ENCODE results near the gene TTC4. TPM values are rescaled to one million over a fixed set of nuclear protein-coding genes. Genes with fewer than 3 reads are reported as not detected.
A peak's percentile ranks its signal among the peaks of the same experiment; 100 is the strongest.
"Not testable (repeated sequence)": the region's sequence is repeated elsewhere in the genome, so short reads cannot be mapped to it uniquely, and the experiment has no call there.

Gene TTC4
- total RNA-seq, 1 donor from 2014 or later = 10.1 TPM

- no peak for DNase-seq (ENCODE audit: low read depth in 2 of 2)
Observed at GRCh38 chr1:54748094-54748835, 32.6 kb downstream of the TTC4 start.

DNA sequence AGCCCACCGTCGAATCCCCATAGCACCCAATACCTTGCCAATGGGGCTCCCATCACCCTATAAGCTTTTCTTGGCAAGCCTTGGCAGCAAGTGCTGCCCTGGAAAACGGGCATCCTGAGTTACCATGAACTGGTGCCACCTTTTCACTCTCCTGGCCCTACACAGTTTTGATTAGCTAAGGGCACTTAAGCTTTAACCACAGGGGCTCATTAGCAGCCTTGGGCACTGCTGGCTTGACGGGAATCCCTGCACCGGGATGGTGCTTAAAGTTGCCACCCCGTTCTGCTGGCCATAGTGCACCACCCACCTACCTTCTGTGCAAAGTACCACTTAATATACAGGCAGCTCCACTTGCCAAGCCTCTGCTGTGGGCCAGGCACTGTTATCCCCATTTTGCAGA, 34.9 kb downstream of the TTC4 start:
- no peak for DNase-seq (ENCODE audit: low read depth in 2 of 2)

- no peak for DNase-seq (ENCODE audit: low read depth in 2 of 2)
Observed at GRCh38 chr1:54751426-54751825, 35.8 kb downstream of the TTC4 start.

GRCh38 chr1:54754045-54754444, 38.4 kb downstream of the TTC4 start:
- no peak for DNase-seq (ENCODE audit: low read depth in 2 of 2)

GRCh38 chr1:54754486-54755285, 39.0 kb downstream of the TTC4 start:
- no peak for DNase-seq (ENCODE audit: low read depth in 2 of 2)

- DNase-seq (ENCODE audit: low read depth in 2 of 2) = no peak
Observed at GRCh38 chr1:54757833-54758232, 42.2 kb downstream of the TTC4 start.

DNA sequence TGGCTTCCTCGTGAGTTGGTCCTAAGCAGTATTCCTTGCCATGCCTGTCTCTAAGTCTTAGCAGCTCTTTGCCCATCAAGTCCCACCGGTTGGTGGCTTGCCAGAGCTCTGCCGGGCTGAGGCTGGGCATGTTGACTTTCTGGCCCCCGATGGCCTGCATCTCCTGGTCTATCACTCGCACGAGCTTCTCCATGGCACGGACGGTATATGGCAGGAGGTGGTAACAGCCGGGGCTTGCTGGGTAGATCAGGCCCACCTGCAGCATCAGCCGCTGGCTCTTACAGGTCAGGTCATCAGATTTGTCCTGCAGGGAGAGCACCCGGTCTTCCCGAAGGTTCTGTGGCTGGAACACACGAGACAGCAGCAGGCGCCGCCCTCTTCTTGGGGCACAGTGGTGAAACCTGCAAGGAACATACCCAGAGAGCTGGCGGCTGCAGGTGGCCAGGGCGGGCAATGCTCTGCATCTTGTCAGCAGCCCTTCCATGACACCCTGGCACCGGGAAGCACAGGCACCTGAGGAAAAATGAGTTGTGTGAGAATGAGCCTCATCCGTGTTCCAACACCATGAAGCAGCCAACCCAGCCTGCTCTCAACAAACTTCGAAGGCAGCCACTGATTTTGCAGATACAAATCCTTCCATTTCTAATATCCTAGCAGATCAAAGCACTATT, 43.2 kb downstream of the TTC4 start:
- DNase-seq (ENCODE audit: low read depth in 2 of 2) = no peak

DNA sequence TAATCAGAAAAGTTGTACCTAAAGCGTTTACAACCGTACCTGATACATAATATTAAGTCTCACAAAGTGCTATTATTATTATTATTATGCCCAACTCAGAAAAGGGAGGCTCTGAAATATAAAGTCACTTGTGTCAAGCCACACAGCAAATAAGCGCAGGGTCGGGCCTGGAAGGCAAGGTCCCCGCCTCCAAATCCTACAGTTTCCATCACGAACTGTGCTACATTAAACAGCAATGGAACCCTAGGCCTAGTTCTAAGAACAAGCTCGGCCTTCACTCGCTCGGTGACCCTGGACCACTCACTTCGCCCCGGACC, 48.1 kb downstream of the TTC4 start:
- peak in 1 of 2 donors; percentile 12 for DNase-seq (ENCODE audit: low read depth in 2 of 2)

DNA sequence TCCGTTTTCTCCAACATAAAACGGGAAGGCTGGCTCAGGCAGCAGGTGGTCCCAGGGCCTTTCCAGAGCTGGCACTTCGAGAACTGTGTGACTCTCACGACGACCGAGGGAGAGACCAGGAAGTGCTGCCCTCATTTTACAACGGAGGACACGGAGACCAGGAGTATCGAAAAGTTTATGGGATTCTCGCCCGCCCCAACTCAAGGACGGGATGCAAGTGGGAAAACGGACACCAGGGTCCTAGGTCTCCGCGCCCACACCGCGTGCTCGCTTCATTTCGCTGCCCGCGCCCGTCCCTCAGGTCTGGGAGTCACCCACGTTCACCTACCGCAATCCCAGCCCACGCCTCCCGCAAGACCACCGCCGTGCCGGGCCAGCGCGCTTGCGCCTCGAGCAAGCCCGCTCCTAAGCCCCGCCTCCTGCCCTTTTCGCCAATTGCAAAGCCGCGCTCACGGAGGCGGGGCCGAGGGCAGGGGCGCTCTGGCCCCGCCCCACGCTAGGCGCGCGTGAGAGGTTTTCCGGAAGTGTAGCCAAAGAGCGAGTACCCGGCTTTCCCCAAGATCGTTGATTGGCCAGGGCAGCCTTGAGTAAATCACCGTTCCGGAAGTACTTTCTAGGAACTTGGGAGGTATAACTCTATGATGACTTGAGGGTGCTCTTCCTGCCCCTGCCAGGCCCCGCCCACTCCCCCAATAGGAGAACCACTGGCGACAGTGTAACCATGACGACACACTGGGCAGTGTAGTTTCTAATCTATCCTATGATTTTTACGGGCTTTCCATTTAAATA, 48.7 kb downstream of the TTC4 start, which contains the start of gene PARS2:
TSS of gene PARS2 (minus strand) at position 391 of the 789 bp plus-strand sequence. CDS start 5,362 bp downstream, outside the sequence.
- peak; percentile 100 for DNase-seq (ENCODE audit: low read depth in 2 of 2)

- DNase-seq (ENCODE audit: low read depth in 2 of 2) = no peak
Observed at GRCh38 chr1:54764922-54765561, 49.4 kb downstream of the TTC4 start.

- no peak for DNase-seq (ENCODE audit: low read depth in 2 of 2)
Observed at GRCh38 chr1:54766726-54767125, 51.1 kb downstream of the TTC4 start.

DNA sequence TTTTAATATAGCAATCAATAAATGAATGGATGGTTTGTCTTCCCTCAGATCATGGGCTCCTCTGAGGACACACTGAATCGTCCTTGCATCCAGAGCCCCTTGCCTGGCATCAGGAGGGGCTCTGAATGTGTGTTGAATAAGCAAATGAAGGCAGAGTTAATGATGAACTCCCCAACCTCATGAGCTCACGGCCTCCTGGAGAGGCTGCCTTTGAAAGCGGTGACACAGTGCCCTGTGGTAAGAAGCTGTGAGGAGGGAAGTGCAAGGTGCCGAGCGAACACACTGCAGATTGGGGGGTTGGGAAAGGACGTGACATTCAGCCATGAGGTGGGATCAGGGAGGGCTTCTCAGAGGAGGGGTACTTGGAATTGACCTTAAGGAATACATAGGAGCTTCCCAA, 51.9 kb downstream of the TTC4 start:
- DNase-seq (ENCODE audit: low read depth in 2 of 2) = no peak

GRCh38 chr1:54768093-54768492, 52.4 kb downstream of the TTC4 start:
- no peak for DNase-seq (ENCODE audit: low read depth in 2 of 2)

- DNase-seq (ENCODE audit: low read depth in 2 of 2) = no peak
Observed at GRCh38 chr1:54772951-54773350, 57.3 kb downstream of the TTC4 start.

DNA sequence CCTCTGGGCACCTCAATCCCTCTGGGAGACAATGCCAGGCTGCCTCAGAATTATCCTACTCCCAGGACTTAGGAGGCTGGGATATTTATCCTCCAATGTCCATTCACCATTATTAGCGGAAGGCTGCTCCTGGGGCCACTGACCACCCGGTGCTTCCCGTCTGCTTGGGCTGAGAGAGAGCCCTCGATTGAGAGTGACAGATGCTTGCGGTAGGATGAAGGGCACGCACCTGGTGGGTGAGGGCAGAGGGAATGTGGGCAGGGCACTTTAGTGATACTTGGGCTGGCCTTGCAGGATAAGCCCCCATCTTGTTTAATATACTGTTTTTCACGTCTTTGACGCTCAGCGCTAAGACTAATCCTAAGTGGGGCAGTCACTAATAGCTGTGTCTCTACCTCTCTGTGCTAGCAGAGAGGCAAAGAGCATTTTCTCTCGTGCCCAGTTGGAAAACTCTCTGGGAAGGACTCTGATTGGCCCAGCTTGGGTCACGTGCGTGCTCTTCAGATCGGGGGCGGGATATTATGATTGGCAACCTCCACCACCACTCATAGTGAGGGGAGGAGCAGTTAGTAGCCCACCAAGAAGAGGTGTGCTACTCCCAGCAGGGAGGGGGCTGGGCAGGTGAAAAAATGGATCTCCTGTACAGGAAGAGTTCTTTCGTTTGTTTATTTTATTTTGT, 59.3 kb downstream of the TTC4 start:
- DNase-seq (ENCODE audit: low read depth in 2 of 2) = peak; percentile 11 to 42

- DNase-seq (ENCODE audit: low read depth in 2 of 2) = not testable (repeated sequence)
Observed at GRCh38 chr1:54775828-54776721, 60.4 kb downstream of the TTC4 start.

GRCh38 chr1:54777011-54777410, 61.4 kb downstream of the TTC4 start:
- DNase-seq (ENCODE audit: low read depth in 2 of 2) = no peak

DNA sequence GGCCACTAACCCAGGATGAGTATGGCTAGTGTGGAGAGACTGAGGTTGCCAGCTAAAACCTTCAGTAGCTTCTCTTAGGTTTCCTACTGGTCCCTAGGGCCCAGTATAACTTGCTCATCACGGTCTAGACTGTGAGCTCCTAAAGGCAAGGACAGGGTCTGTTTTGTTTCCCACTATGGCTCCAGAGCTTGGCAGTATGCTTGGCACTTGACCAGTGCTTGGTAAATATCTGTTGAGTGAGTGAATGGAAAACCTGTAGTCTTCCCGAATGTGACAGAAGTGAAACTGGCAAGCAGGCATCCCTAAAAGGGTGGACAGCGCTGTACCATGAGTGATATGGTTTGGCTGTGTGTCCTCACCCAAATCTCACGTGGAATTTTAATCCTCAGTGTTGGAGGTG, 61.8 kb downstream of the TTC4 start:
- DNase-seq (ENCODE audit: low read depth in 2 of 2) = no peak

- DNase-seq (ENCODE audit: low read depth in 2 of 2) = no peak
Observed at GRCh38 chr1:54781023-54781723, 65.5 kb downstream of the TTC4 start.
